GM21619 (cell line): ENCODE measurements around the gene FKBP4.

Experiments used
- ATAC-seq: cut with Tn5 transposase; IDR thresholded peaks from one replicate; pipeline ENCODE4 v1.9.1; 2021; ENCODE audit not compliant: unreplicated experiment

Gene FKBP4

GRCh38 chr12:2844786-2845185 is 50.0 kb downstream of the FKBP4 start:
- ATAC-seq, result no peak

GRCh38 chr12:2845280-2845679 is 50.5 kb downstream of the FKBP4 start:
- no peak for ATAC-seq

- ATAC-seq, result no peak
Observed at GRCh38 chr12:2851931-2852330, 57.2 kb downstream of the FKBP4 start.

DNA sequence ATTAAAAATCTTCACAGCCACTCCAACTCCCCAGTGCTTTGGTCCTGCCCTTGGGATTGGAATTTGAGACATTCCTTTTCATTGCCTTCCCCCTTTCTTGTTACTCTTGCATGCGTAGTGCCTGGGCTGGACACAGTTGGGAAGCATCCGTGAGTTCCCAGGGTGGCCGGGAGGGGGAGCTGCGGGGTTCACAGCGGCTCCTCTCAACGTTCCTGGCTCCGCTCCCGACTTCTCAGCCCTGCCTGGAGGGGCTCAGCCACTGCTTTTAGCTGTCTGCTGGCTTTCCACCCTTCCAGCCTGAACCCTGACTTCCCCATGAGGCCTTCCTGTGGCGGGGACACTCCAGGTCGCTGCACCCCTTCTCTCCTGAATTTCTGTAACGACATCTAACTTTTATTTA is 58.9 kb downstream of the FKBP4 start:
- ATAC-seq, result no peak
